NCI-H526 (cell line): Measurements from ENCODE around the gene MITD1.
"Not testable (repeated sequence)": the region's sequence is repeated elsewhere in the genome, so short reads cannot be mapped to it uniquely, and the experiment has no call there.

Experiments used
- DNase-seq, 2 experiments: peaks; one replicate each; lab custom pipeline; 2025; lab: John Stamatoyannopoulos, UW

The MITD1 gene

GRCh38 chr2:99154643-99155536, 26.0 kb downstream of the MITD1 start, which contains the start of the genes LIPT1 and TSGA10:
Gene LIPT1 (plus strand): TSS chr2:99154967. CDS start chr2:99161958, 6,991 bp downstream.
Gene TSGA10 (minus strand): TSS chr2:99154942. CDS start chr2:99109439, 45,503 bp downstream.
- peak; percentile 80 to 97 for DNase-seq

DNA sequence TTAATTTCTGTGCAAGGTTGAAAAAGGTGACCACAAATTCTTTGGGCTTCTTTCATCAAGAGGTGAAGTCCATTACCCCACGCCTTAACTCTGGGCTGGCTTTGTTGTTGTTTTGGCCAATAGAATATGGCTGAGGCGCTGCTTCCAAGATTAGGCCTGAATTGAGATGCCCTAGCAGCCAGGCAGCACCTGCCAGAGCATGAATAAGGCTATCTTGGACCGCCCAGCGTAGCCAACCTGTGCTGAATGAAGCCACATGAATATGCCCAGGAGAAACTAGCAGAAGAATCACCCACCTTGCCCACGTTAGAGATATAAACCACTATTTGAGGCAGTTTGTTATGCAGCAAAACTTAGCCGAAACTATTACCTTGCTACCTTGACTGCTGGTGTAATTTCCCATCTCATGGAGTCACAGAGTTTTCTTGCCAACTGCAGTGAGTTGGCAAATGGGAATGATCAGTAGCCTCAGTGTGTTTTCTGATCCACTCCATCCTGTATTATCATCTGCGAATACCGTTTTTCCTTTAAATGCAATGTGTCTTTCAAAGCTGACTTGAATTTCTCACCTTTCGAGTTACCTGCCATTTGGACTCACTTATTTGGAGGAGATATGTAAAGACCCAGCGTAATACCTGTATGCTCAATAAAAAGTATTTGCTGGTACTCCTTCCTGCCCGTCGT, 26.8 kb downstream of the MITD1 start:
- no peak for DNase-seq

DNA sequence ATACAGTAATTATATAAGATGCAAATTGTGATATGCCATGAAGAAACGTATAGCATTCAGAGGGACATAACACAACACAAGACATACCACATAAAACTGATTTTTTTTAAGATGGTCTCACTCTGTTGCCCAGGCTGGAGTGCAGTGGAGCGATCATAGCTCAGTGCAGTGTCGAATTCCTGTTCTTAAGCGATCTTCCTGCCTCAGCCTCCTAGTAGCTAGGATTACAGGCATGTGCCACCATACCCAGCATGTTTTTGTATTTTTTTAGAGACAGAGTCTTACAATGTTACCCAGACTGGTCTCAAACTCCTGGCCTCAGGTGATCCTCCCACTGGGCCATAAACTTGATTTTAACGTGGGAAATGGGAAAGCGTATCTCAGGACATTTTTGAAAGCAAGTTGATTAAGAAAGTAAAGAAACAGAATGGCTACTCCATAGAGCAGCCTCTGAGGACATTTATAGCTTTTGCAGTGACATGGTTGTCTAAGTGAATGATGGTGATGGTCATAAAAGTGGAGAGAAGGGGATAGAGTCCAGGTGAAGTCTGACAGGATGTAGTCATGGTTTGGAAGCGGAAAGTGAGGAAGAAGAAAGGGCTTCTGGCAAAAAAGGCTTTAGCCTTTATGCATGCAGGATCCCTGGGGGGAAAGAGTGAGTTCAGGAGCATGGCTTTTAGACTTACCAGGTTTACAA, 28.5 kb downstream of the MITD1 start:
- no peak for DNase-seq

GRCh38 chr2:99150706-99151105, 30.2 kb downstream of the MITD1 start:
- DNase-seq, result no peak

DNA sequence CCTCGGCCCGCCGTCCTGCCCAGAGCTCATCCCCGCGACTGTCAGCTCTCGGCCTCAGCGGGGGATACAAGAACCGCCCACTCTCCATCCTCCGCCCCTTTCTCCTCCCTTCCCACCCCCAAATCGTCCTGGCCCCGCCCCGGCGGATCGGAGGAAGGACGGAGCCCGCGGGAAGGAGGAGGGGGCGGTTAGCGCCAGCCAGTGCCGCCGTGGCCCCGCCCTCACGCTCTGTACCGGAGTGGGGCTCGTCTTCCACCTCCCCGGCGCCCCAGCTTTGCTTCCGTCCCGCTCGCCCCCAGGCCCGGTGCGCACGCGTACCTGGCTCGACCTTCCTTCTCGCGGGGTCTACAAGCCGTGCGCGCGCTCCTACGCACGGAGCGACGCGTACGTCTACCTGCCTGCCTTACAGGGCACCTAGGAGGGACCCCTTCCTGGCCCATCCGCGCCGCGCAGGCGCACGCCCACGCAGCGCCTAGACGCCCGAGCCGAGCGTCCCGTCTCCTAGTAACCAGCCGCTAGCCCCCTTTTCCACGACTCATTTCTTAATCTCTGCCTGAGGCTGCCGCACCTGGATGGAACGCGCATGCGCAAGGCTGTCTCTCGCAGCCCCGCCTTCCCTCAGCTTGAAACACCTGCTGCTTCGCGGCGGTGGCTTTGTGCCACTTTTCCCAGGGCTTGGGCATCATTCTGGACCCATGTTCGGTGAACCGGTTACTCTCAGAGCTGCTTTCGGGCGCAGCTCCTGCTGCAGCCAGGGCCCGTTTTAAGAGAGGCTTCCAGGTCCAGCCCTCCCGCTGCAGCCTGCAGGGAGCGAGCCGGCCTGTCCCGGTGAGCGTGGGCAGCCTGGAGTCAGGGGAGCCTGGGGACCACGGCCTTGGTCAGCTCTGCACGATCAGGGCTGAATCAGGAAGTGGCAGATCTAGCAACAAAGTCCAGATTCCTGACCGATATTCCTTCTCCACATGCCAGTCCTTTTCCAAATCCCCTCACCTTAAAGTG, 39.4 kb downstream of the MITD1 start, which contains the start of gene C2orf15:
Gene C2orf15 (plus strand): TSS at position 598 of the 999 bp plus-strand sequence. CDS start 8,852 bp downstream, outside the sequence.
- DNase-seq, result peak; percentile 96 to 98

DNA sequence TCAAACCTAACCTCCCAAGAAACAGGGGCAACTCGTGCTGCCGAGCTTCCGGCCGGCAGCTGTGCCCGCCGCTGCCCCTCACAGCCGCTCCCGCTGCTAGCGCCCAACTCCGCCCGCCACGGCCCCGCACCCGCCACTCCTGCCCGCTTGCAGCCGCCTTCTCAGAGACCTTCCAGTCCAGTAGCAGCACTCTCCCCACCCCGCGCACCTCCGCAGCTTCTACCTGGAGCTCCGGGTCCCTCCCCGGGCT, 40.1 kb downstream of the MITD1 start:
- no peak for DNase-seq

- peak in 1 of 2 experiments; percentile 40 for DNase-seq
Observed at GRCh38 chr2:99140056-99140859, 40.6 kb downstream of the MITD1 start.

DNA sequence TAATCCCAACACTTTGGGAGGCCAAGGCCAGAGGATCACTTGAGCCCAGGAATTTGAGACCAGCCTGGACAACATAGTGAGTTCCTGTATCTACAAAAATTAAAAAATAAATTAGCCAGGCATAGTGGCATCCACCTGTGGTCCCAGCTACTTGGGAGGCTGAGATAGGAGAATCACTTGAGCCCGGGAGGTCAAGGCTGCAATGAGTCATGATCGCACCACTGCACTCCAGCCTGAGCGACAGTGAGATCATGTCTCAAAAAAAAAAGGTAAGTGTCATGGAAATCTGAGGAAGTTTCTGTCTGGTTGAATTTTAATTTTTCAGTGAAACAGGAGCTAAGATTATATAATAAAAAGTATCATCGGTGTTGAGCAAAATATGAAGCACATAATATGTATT, 41.9 kb downstream of the MITD1 start:
- DNase-seq, result no peak

DNA sequence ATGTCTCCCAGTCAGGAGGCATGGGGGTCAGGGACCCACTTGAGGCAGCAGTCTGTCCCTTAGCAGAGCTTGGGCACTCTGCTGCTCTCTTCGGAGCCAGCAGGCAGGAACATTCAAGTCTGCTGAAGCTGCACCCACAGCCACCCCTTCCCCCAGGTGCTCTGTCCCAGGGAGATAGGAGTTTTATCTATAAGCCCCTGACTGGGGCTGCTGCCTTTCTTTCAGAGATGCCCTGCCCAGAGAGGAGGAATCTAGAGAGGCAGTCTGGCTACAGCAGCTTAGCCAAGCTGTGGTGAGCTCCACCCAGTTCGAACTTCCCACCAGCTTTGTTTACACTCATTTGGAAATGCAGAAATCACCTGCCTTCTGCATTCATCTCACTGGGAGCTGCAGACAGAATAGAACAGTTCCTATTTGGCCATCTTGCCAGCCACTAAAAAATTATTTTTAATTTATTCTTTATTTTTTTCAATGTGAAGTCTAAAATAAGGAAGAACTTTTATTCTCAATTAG, 45.8 kb downstream of the MITD1 start:
- DNase-seq, result not testable (repeated sequence)

DNA sequence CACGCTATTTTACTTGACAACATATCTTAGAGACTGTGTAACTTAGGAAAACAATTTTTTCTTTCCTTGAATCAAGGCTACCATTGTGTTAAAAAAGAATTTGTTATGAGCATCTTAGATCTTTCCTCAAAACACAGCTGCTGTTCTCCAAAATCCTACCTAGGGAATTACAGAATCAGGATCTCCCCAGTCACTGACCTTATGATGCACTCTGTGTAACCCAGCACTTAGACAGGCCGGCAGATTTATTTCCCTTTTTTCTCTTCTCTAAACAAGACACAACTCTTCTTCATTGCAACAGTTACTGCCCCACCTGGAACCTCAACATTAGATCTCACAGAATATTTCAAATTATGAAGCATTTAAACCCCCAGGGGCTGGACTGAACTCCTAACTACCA, 52.9 kb downstream of the MITD1 start:
- no peak for DNase-seq
